Testis (tissue), 2 donors: Measurements from ENCODE around the gene FH.

ENCODE experiments used
- CTCF ChIP-seq, 3 experiments: fragments of 450-650 bp in 2 of 3; fragments of 200-600 bp in 1 of 3; sonication (generic) in 1 of 3; IDR thresholded peaks; one replicate each; pipeline ENCODE4 v1.5.1; 2016 to 2019; ENCODE audit warnings: antibody characterized with exemption in 3 of 3, mild to moderate bottlenecking in 2 of 3, moderate library complexity in 1 of 3
- POLR2A ChIP-seq: fragments of 450-650 bp; IDR thresholded peaks from one replicate; pipeline ENCODE4 v1.6.1; 2017; ENCODE audit warnings: antibody characterized with exemption, mild to moderate bottlenecking, moderate library complexity

GRCh38 chr1:241479294-241479693 is 40.3 kb downstream of the FH start:
- TF ChIP-seq POLR2A: no peak
- TF ChIP-seq CTCF (IDR thresholded peaks at IDR 0.05): no peak
